Left ventricle myocardium inferior (tissue), 1 donor: ENCODE results near the gene MAP3K13. TPM values are rescaled to one million over a fixed set of nuclear protein-coding genes. Genes with fewer than 3 reads are reported as not detected.

ENCODE experiments used
- DNase-seq: peaks from one replicate; pipeline ENCODE4 v3.0.0-alpha.2; 2020
- H3K27ac ChIP-seq: fragments of 200-600 bp; replicated peaks from 2 replicates; pipeline ENCODE4 v1.8.0; 2021
- H3K27me3 ChIP-seq: fragments of 200-600 bp; 2 replicates; pipeline ENCODE4 v1.8.0; 2021; ENCODE audit warnings: low read depth
- H3K36me3 ChIP-seq: fragments of 200-600 bp; 2 replicates; pipeline ENCODE4 v1.8.0; 2021
- H3K4me1 ChIP-seq: fragments of 200-600 bp; 2 replicates; pipeline ENCODE4 v1.8.0; 2021
- H3K4me3 ChIP-seq: fragments of 200-600 bp; 2 replicates; pipeline ENCODE4 v1.8.0; 2021; ENCODE audit warnings: mild to moderate bottlenecking, moderate library complexity
- H3K9me3 ChIP-seq: fragments of 200-600 bp; replicated peaks from 2 replicates; pipeline ENCODE4 v1.8.0; 2021
- CTCF ChIP-seq: fragments of 200-600 bp; IDR thresholded peaks from 2 replicates; pipeline ENCODE4 v1.8.0; 2021; ENCODE audit warnings: antibody characterized with exemption, mild to moderate bottlenecking, borderline replicate concordance
- intact Hi-C: fragments of 100-400 bp; cut with micrococcal nuclease; formaldehyde crosslinking; loops from one replicate; pipeline ENCODE4 v1.11.0; 2022
- total RNA-seq: library from RNA; stranded (reverse); fragmentation: NEBNext Ultra II Directional; extraction: Animal tissue kit (Norgen Biotek cat#: 25700); gene quantifications from one replicate; pipeline ENCODE4 v1.2.1, GENCODE V29; 2021
- donor health status: DM: no; HTN: yes; CAD: no; lungs with severe emphysema.

The MAP3K13 gene
- total RNA-seq, 1 donor from 2014 or later: 8.4 TPM

GRCh38 chr3:185353823-185354614 lies 8.9 kb upstream of the MAP3K13 start:
- intact Hi-C loops: no loop called here
- H3K36me3 ChIP-seq: no peaks in the 10 kb centered on the region
- H3K27ac ChIP-seq: no peak overlapping the region
- H3K4me1 ChIP-seq: no peaks in the 10 kb centered on the region
- peak; percentile 44 for DNase-seq
- peak; percentile 75 for TF ChIP-seq CTCF
- no peak overlapping the region for H3K4me3 ChIP-seq
- H3K27me3 ChIP-seq: no peaks in the 10 kb centered on the region
- no peaks in the 10 kb centered on the region for H3K9me3 ChIP-seq

DNA sequence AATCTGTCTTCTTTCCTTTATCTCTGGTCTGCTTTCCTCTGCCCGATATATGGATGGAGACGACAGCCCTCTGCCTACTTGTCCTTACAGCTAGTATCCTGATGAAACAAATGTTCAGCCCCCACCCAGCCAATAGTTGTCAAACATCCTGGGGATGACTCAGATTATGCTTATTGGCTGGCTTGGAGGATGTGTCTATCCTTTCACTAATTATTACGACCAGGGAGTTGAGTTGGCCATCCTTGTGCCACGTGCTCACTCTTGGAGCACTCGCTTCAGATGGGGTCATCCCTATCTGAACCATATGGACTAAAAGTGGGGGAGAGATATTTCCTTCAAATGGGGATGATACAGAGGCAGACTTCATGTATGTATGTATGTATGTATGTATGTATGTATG lies 6.4 kb upstream of the MAP3K13 start:
- Histone ChIP-seq H3K27ac (no peak overlapping the region), H3K27me3 (no peaks in the 10 kb centered on the region), H3K4me3 (no peak overlapping the region), H3K36me3 (no peaks in the 10 kb centered on the region), H3K9me3 (no peaks in the 10 kb centered on the region), H3K4me1 (no peaks in the 10 kb centered on the region)
- intact Hi-C loops: no loop called here
- DNase-seq: no peak
- no peak for TF ChIP-seq CTCF

GRCh38 chr3:185361920-185362319 lies 1.0 kb upstream of the MAP3K13 start:
- no peaks in the 10 kb centered on the region for H3K27me3 ChIP-seq
- no peaks in the 10 kb centered on the region for H3K9me3 ChIP-seq
- no peak for TF ChIP-seq CTCF
- no peak for DNase-seq
- no peaks in the 10 kb centered on the region for H3K36me3 ChIP-seq
- intact Hi-C loops: no loop called here
- no peak overlapping the region for H3K27ac ChIP-seq
- H3K4me1 ChIP-seq: peaks cover 17% of the 10 kb centered on the region
- H3K4me3 ChIP-seq: no peak overlapping the region

DNA sequence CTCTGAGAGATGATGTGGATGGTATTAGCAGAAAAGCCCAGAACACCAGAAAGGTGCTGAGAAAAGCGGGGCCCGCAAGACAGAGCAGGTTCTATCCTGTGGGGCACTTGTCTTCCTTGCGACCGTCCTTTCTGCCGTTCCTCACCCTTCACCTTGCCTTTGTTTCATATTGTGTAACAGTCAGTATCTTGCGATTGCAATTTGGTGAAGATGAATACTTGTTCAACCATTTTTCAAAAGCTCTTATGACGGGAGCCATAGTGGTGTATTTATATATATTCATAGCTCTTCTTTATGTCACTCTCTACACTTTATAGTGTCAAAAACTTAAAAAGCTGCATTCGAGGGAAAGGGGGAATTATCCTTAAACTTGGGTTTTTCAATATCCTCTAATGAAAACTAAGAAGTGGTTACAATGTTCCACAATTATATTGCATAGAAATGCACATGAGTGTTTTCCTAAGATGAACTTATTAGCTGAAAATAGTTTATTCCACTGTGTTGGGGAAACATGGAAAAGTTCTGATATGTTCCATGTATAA lies 797 bp downstream of the MAP3K13 start:
- Histone ChIP-seq H3K4me3 (peak overlapping the region; percentile 79), H3K9me3 (no peaks in the 10 kb centered on the region), H3K36me3 (no peaks in the 10 kb centered on the region), H3K27me3 (no peaks in the 10 kb centered on the region), H3K4me1 (peaks cover 17% of the 10 kb centered on the region), H3K27ac (peak overlapping the region; percentile 76)
- intact Hi-C loops: no loop called here
- no peak for TF ChIP-seq CTCF
- no peak for DNase-seq

DNA sequence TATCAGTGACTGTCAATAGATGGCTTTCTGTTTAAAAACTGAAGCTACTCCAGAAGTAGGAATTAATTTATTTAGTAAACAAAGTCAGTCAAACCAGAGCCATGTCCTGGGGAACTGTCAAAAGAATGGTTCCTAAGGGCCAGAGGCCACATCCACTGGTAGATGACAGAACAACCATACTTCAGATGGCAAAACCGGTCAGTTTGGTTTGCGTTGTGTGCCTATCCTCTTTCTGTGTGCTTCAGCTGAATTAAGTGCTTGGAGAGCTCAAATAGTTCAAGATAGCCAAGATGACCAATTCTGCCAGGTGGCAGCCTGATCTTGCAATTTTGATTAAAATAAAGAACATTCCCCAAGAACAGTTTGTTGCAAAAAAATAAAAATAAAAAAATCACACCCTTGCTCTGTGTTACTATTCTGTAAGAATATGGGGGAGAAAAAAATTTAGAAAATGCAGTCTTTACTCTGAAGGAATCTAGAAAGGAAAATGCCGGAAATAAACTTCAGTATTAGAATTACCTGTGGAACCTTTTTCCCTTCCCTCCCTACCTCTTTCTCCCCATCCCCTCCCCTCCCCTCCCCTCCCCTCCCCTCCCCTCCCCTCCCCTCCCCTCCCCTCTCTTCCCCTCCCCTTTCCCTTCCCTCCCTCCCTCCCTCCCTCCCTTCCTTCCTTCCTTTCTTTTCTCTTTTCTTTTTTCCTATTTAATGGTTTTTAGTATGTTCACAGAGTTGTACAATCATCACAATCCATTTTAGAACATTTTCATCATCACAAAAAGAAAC lies 2.5 kb downstream of the MAP3K13 start:
- no peak for DNase-seq
- H3K4me3 ChIP-seq: no peak overlapping the region
- H3K27ac ChIP-seq: no peak overlapping the region
- TF ChIP-seq CTCF: no peak
- peaks cover 17% of the 10 kb centered on the region for H3K4me1 ChIP-seq
- no peaks in the 10 kb centered on the region for H3K9me3 ChIP-seq
- intact Hi-C loops: no loop called here
- H3K36me3 ChIP-seq: no peaks in the 10 kb centered on the region
- no peaks in the 10 kb centered on the region for H3K27me3 ChIP-seq
